Panc1 (cell line): ENCODE data around the gene PSENEN.

ENCODE experiments used
- TCF7L2 ChIP-seq: IDR thresholded peaks from 2 replicates; pipeline ENCODE4 v1.6.1; 2011; ENCODE audit warnings: mild to moderate bottlenecking, low read depth, low read length, inconsistent platforms
- TF ChIP-seq, protein P1 (sequence below): fragments of 450-650 bp; IDR thresholded peaks from 2 replicates; pipeline ENCODE4 v1.5.1; 2017; ENCODE audit warnings: mild to moderate bottlenecking
- TF ChIP-seq, protein P2 (sequence below), 2 experiments: IDR thresholded peaks; 2 replicates each; pipeline ENCODE4 v1.6.1; 2011 to 2012; ENCODE audit warnings: low read depth in 2 of 2, control low read depth in 1 of 2, low read length in 1 of 2, mild to moderate bottlenecking in 1 of 2, moderate library complexity in 1 of 2; ENCODE audit not compliant: insufficient read depth in 1 of 2

DNA sequence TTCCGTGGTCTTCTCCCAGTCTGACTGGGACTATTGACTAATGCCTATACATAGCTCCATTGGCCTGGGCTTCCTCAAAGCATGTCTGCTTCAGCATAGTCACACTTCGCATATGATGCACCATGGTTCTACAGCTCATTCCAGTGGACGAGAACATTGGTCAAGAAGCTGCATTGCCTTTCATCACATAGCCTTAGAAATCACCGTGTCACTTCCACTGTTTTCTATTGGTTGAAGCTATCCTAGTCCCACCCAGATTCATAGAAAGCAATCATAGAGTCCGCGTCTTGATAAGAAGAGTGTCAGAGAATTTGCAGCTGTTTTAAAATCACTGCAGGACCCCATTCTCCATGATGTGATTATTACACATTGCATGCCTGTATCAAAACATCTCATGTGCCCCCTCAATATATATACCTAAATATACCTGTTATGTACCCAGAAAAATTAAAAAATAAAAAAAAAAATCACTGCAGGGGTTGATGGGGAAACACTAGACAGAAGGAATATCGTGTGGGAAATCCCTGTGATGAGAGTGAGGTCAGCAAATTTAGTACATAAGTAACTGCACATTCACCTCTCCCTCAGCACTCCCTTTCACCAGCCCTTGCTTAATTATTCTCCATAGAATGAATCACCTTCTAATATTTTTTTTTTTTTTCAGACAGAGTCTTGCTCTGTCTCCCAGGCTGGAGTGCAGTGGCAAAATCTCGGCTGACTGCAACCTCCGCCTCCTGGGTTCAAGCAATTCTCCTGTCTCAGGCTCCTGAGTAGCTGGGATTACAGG is 27.8 kb downstream of the PSENEN start:
- TF ChIP-seq TCF7L2: no peak
- TF ChIP-seq, protein P1, sequence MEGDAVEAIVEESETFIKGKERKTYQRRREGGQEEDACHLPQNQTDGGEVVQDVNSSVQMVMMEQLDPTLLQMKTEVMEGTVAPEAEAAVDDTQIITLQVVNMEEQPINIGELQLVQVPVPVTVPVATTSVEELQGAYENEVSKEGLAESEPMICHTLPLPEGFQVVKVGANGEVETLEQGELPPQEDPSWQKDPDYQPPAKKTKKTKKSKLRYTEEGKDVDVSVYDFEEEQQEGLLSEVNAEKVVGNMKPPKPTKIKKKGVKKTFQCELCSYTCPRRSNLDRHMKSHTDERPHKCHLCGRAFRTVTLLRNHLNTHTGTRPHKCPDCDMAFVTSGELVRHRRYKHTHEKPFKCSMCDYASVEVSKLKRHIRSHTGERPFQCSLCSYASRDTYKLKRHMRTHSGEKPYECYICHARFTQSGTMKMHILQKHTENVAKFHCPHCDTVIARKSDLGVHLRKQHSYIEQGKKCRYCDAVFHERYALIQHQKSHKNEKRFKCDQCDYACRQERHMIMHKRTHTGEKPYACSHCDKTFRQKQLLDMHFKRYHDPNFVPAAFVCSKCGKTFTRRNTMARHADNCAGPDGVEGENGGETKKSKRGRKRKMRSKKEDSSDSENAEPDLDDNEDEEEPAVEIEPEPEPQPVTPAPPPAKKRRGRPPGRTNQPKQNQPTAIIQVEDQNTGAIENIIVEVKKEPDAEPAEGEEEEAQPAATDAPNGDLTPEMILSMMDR: no peak
- TF ChIP-seq, protein P2, sequence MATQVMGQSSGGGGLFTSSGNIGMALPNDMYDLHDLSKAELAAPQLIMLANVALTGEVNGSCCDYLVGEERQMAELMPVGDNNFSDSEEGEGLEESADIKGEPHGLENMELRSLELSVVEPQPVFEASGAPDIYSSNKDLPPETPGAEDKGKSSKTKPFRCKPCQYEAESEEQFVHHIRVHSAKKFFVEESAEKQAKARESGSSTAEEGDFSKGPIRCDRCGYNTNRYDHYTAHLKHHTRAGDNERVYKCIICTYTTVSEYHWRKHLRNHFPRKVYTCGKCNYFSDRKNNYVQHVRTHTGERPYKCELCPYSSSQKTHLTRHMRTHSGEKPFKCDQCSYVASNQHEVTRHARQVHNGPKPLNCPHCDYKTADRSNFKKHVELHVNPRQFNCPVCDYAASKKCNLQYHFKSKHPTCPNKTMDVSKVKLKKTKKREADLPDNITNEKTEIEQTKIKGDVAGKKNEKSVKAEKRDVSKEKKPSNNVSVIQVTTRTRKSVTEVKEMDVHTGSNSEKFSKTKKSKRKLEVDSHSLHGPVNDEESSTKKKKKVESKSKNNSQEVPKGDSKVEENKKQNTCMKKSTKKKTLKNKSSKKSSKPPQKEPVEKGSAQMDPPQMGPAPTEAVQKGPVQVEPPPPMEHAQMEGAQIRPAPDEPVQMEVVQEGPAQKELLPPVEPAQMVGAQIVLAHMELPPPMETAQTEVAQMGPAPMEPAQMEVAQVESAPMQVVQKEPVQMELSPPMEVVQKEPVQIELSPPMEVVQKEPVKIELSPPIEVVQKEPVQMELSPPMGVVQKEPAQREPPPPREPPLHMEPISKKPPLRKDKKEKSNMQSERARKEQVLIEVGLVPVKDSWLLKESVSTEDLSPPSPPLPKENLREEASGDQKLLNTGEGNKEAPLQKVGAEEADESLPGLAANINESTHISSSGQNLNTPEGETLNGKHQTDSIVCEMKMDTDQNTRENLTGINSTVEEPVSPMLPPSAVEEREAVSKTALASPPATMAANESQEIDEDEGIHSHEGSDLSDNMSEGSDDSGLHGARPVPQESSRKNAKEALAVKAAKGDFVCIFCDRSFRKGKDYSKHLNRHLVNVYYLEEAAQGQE (IDR thresholded peaks at IDR 0.05; ENCODE audit: insufficient read depth in 1 of 2, low read depth in 2 of 2, low read length in 1 of 2): no peak
